LNCaP clone FGC (cell line): ENCODE data around the gene TMEM35A.
"Not testable (repeated sequence)": the region's sequence is repeated elsewhere in the genome, so short reads cannot be mapped to it uniquely, and the experiment has no call there.

Source experiments
- DNase-seq: peaks from one replicate; pipeline ENCODE4 v3.0.0-alpha.2; 2011; ENCODE audit warnings: low read depth
- H3K4me3 ChIP-seq: 2 replicates; pipeline ENCODE4 v1.5.1; 2011; ENCODE audit warnings: mild to moderate bottlenecking, low read depth, low read length, control low read depth
- CTCF ChIP-seq: IDR thresholded peaks from 2 replicates; pipeline ENCODE4 v1.5.1; 2012; ENCODE audit warnings: mild to moderate bottlenecking; ENCODE audit not compliant: control insufficient read depth, insufficient read depth; ENCODE audit errors: extremely low read depth

TMEM35A gene

GRCh38 chrX:101078716-101079598 lies at the start of gene TMEM35A:
Gene TMEM35A (plus strand): TSS chrX:101078879. CDS start chrX:101079003, 124 bp downstream.
- no peak for DNase-seq
- no peak within 1 kb of the TSS for H3K4me3 ChIP-seq
- no peak for TF ChIP-seq CTCF

GRCh38 chrX:101029665-101030064 lies 49.0 kb upstream of the TMEM35A start:
- no peak for TF ChIP-seq CTCF
- no peak overlapping the region for H3K4me3 ChIP-seq
- DNase-seq, result no peak

GRCh38 chrX:101037231-101037630 lies 41.4 kb upstream of the TMEM35A start:
- no peak for DNase-seq
- TF ChIP-seq CTCF, result no peak
- H3K4me3 ChIP-seq, result no peak overlapping the region

- H3K4me3 ChIP-seq, result no peak overlapping the region
- TF ChIP-seq CTCF, result no peak
- DNase-seq, result no peak
Observed at GRCh38 chrX:101040197-101040596, 38.5 kb upstream of the TMEM35A start.

GRCh38 chrX:101051153-101051548 lies 27.5 kb upstream of the TMEM35A start:
- TF ChIP-seq CTCF, result no peak
- H3K4me3 ChIP-seq, result peak overlapping the region; percentile 62
- DNase-seq, result no peak

GRCh38 chrX:101051549-101052302 lies 27.0 kb upstream of the TMEM35A start, which contains the start of gene TRMT2B:
Gene TRMT2B (minus strand): TSS chrX:101052111. CDS start chrX:101042289, 9,822 bp downstream.
- no peak for TF ChIP-seq CTCF
- peak within 1 kb of the TSS; percentile 62 for H3K4me3 ChIP-seq
- DNase-seq, result peak; percentile 36

GRCh38 chrX:101056551-101056950 lies 22.1 kb upstream of the TMEM35A start:
- not testable (repeated sequence) for H3K4me3 ChIP-seq, DNase-seq
